Pancreas (tissue), 10 donors: ENCODE measurements around the gene ELL2. TPM values are rescaled to one million over a fixed set of nuclear protein-coding genes. Genes with fewer than 3 reads are reported as not detected.
A peak's percentile ranks its signal among the peaks of the same experiment; 100 is the strongest.
"Not testable (repeated sequence)": the region's sequence is repeated elsewhere in the genome, so short reads cannot be mapped to it uniquely, and the experiment has no call there.

Experiments
- ATAC-seq, 4 donors: fragments of 200-7000 bp; cut with Tn5 transposase; one replicate each; pipeline versions ENCODE4 v1.8.0 to v1.9.1; 2020; ENCODE audit warnings: mild to moderate bottlenecking in 4 of 4, moderate library complexity in 4 of 4
- DNase-seq, 6 donors: peaks; one replicate each; pipeline ENCODE4 v3.0.0-alpha.2; 2020
- FAIRE-seq: peaks from 2 replicates; lab custom pipeline; 2012; peaks lifted over from hg19 to GRCh38; lab: Jason Lieb, UNC
- H3K27ac ChIP-seq, 4 donors: fragments of 200-600 bp; sonication (generic); 1 replicate in 3 of 4; 2 replicates in 1 of 4; pipeline versions ENCODE4 v1.5.0 to v1.8.0; 2020
- H3K27me3 ChIP-seq, 4 donors: fragments of 200-600 bp; one replicate each; pipeline ENCODE4 v1.8.0; 2021
- H3K36me3 ChIP-seq, 3 donors: fragments of 200-600 bp; sonication (generic) in 1 of 3; one replicate each; pipeline versions ENCODE4 v1.5.0 to v1.8.0; 2020 to 2021
- H3K4me1 ChIP-seq, 3 donors: fragments of 200-600 bp; one replicate each; pipeline ENCODE4 v1.8.0; 2021
- H3K4me3 ChIP-seq, 4 donors: fragments of 200-600 bp; sonication (generic) in 2 of 4; one replicate each; pipeline versions ENCODE4 v1.5.0 to v1.8.0; 2020 to 2021
- H3K9me3 ChIP-seq, 4 donors: fragments of 200-600 bp; one replicate each; pipeline ENCODE4 v1.8.0; 2021
- CTCF ChIP-seq, 4 donors: fragments of 200-600 bp; sonication (generic) in 3 of 4; IDR thresholded peaks; one replicate each; pipeline versions ENCODE4 v1.5.0 to v1.8.0; 2021; ENCODE audit warnings: antibody characterized with exemption in 4 of 4
- WGBS, 2 donors: extraction: QIAGEN DNeasy Blood & Tissue Kit; methylation state at CpG; one replicate each; pipeline ENCODE4 v1.1.7; 2013; 5-methylcytosine and 5-hydroxymethylcytosine counted together
- intact Hi-C, 3 donors: fragments of 100-400 bp; cut with DNase I; formaldehyde crosslinking; loops; one replicate each; pipeline versions ENCODE4 v1.11.1 to v1.14.2; 2022
- polyA plus RNA-seq, 2 donors: library from polyadenylated mRNA; stranded (reverse); fragments of 200-250 nt; gene quantifications; one replicate each; pipeline ENCODE4 v1.2.3, GENCODE V29; 2013
- total RNA-seq, 6 donors: library from RNA; stranded (reverse); fragmentation: NEBNext Ultra II Directional in 4 of 6; extraction: Animal tissue kit (Norgen Biotek cat#: 25700) in 4 of 6; gene quantifications; one replicate each; pipeline versions ENCODE4 v1.2.1 to v1.2.4, GENCODE V29; 2021 to 2023
- donor health status: healthy with polysubstance abuse.
- donor health status: DM: no; HTN: no; CAD: no; lungs with moderate emphysema.
- donor health status: DM: no; HTN: no; CAD: no.
- donor health status: control.
- donor health status: control.
- donor health status: Bipolar disorder and iron deficiency.
- donor health status: DM: yes; HTN: yes; CAD: no.
- donor health status: DM: no; HTN: no; CAD: no.
- donor health status: DM: no; HTN: no; CAD: no.
- donor health status: DM: yes; HTN: yes; CAD: no.

Gene ELL2
- total and polyA plus RNA-seq, 8 donors = 21.0 to 92.8 (median 76.8) TPM

DNA sequence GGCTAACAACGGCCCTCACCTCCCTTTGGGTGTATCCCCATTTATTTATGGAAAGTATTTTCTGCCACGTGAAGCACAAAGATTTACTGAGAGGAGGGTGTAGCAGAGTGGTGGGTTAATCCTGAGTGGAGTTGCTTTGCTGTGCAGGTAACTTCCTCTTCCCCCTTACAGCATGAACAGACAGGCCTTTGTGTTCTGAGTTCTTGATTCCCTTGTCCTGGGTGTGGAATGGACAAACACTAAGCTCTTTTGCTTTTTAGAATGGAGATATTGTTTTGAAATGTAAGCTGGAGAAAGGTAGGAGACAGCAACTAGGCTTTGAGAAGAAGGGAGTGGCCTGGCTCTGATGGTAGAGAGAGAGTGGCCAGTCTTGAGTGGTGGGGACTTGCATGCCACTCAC is 122.0 kb downstream of the ELL2 start:
- no peak for FAIRE-seq
- DNase-seq = no peak
- Histone ChIP-seq H3K36me3 (no peaks in the 10 kb centered on the region), H3K27me3 (no peaks in the 10 kb centered on the region), H3K4me3 (no peak overlapping the region), H3K9me3 (no peaks in the 10 kb centered on the region), H3K27ac (no peak overlapping the region), H3K4me1 (peaks cover 12 to 22% (median 15%) of the 10 kb centered on the region in 3 donors)
- ATAC-seq = no peak
- WGBS, 2 donors = 43 to 58% methylated on average over 2 of the region's 2 CpGs
- TF ChIP-seq CTCF (IDR thresholded peaks at IDR 0.05) = no peak
- intact Hi-C loops = loop anchor here in 1 of 3 donors (10.0 kb wide), 1 partner anchor 195 kb away; the partner anchor contains the start of gene RFESD

DNA sequence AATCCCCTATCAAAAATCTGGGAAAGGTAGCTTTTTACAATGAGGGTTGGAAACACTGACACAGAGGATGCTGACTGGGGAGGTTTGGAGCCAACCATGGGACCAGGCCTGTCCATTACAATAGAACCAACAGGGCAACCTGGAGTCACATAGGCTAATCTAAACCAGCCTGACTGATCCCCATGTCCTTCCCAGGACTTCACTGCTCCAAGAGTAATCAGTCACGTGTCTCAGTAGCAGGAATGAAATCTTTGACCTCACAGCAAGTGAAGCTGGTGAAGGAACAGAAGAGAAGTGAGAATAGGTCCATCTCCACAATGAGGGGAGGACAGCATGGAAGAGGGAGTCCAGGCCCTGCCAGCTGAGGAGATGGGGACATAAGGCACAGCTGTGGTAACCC is 123.1 kb downstream of the ELL2 start:
- H3K4me3 ChIP-seq = no peak overlapping the region
- no peak for ATAC-seq
- H3K27me3 ChIP-seq = no peaks in the 10 kb centered on the region
- WGBS, 2 donors = 69 to 72% methylated on average over 1 of the region's 1 CpG
- H3K36me3 ChIP-seq = no peaks in the 10 kb centered on the region
- no peak overlapping the region for H3K27ac ChIP-seq
- no peak for FAIRE-seq
- no peak for TF ChIP-seq CTCF (IDR thresholded peaks at IDR 0.05)
- no peak for DNase-seq
- intact Hi-C loops = no loop called here
- peaks cover 12 to 26% (median 15%) of the 10 kb centered on the region in 3 donors for H3K4me1 ChIP-seq
- no peaks in the 10 kb centered on the region for H3K9me3 ChIP-seq

- TF ChIP-seq CTCF (IDR thresholded peaks at IDR 0.05) = no peak
Observed at GRCh38 chr5:95838001-95838520, 123.6 kb downstream of the ELL2 start.

DNA sequence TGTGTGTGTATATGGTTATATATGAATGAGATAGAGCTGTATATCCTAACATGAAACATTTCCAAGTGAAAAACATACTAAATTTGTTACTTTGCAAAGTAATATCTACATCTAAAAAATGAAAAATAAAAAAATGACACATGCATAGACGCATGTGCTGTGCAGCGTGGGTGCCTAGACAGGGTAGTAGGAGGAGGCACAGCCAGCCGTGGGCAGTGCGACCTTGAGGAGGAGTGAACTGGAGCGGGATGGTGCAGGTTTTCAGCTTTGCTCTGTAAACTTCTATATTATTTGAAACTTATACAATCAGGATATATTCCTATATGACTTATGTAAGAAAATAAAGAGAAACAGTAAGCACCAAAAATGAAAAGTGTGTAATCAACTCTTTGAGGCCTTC is 124.2 kb downstream of the ELL2 start:
- ATAC-seq (no peak), FAIRE-seq (no peak), DNase-seq (peak in 1 of 6 donors; percentile 18)
- Histone ChIP-seq H3K27me3 (no peaks in the 10 kb centered on the region), H3K36me3 (no peaks in the 10 kb centered on the region), H3K9me3 (no peaks in the 10 kb centered on the region), H3K4me3 (no peak overlapping the region), H3K4me1 (peaks cover 12 to 31% (median 15%) of the 10 kb centered on the region in 3 donors), H3K27ac (no peak overlapping the region)
- TF ChIP-seq CTCF (IDR thresholded peaks at IDR 0.05) = no peak
- intact Hi-C loops = no loop called here
- 79 to 86% methylated on average over 5 of the region's 5 CpGs for WGBS, 2 donors

More at GRCh38 chr5:95838001-95838520, 123.6 kb downstream of the ELL2 start:
- H3K4me1 ChIP-seq = peaks cover 12 to 31% (median 15%) of the 10 kb centered on the region in 3 donors
- intact Hi-C loops = no loop called here
- no peaks in the 10 kb centered on the region for H3K27me3 ChIP-seq
- H3K36me3 ChIP-seq = no peaks in the 10 kb centered on the region
- H3K27ac ChIP-seq = no peak overlapping the region
- ATAC-seq = no peak
- H3K4me3 ChIP-seq = no peak overlapping the region
- 86 to 92% methylated on average over 8 of the region's 8 CpGs for WGBS, 2 donors
- no peak for FAIRE-seq
- DNase-seq = peak in 1 of 6 donors; percentile 37
- H3K9me3 ChIP-seq = no peaks in the 10 kb centered on the region

DNA sequence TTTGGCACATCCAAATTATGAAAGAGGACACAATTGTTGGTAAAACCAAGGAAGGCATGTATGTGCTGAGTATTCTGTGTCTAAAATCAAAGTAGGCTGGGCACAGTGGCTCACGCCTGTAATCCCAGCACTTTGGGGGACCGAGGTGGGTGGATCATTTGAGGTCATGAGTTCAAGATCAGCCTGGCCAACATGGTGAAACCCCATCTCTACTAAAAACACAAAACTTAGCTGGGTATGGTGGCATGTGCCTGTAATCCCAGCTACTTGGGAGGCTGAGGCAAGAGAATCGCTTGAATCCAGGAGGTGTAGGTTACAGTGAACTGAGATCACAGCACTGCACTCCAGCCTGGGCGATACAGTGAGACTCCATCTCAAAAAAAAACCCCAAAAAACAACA is 124.7 kb downstream of the ELL2 start:
- DNase-seq = peak in 1 of 6 donors; percentile 19
- ATAC-seq, FAIRE-seq, H3K4me3 ChIP-seq, H3K36me3 ChIP-seq, H3K27me3 ChIP-seq, intact Hi-C loops, H3K9me3 ChIP-seq: not testable (repeated sequence)
- 94 to 95% methylated on average over 4 of the region's 4 CpGs for WGBS, 2 donors
- Histone ChIP-seq H3K27ac (peak overlapping the region in 2 of 4 donors; percentile 83 to 91), H3K4me1 (peaks cover 12 to 28% (median 15%) of the 10 kb centered on the region in 3 donors)
